ENCODE data around the gene MRLN.
"Not testable (repeated sequence)": the region's sequence is repeated elsewhere in the genome, so short reads cannot be mapped to it uniquely, and the experiment has no call there.

Gene MRLN

DNA sequence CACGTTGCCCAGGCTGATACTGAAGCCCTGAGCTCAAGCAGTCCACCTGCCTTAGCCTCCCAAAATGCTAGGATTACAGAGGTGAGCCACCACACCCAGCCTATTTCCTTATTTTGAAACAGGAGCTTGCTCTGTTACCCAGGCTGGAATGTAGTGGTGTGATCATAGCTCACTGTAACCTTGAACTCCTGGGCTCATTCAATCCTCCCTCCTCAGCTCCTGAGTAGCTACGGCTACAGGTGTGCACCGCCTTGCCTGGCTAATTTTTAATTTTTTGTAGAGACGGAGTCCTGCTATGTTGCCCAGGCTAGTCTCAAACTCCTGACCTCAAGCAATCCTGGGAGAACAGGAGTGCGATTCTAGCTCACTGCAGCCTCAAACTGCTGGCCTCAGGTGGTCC, 11.7 kb downstream of the MRLN start:
- Histone ChIP-seq H3K9me3 (ENCODE audit: control insufficient read depth, low read length) (no peaks in the 10 kb centered on the region), H3K9ac (ENCODE audit: low read length) (no peak overlapping the region), H3K27me3 (ENCODE audit: control insufficient read depth, insufficient read depth, low read length) (no peaks in the 10 kb centered on the region), H3K36me3 (ENCODE audit: control insufficient read depth, insufficient read depth, low read length) (no peaks in the 10 kb centered on the region), H3K4me1 (ENCODE audit: control insufficient read depth, insufficient read depth, low read length) (peaks cover 14% of the 10 kb centered on the region), H3K4me3 (ENCODE audit: low read length) (no peak overlapping the region)

DNA sequence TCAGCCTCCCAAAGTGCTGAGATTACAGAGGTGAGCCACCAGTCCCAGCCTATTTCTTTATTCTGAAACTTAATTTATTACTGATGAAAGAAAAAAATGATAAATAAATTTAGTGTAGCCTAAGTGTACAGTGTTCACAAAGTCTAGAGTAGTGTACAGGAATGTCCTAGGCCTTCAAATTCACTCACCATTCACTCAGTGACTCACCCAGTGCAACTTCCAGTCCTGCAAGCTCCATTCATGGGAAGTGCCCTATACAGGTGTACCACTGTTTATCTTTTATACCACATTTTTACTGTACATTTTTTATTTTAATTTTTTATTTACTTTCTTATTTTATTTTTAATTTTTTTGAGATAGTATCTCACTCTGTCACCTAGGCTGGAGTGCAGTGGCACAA, 12.2 kb downstream of the MRLN start:
- Histone ChIP-seq H3K9me3 (ENCODE audit: control insufficient read depth, low read length) (no peaks in the 10 kb centered on the region), H3K9ac (ENCODE audit: low read length) (no peak overlapping the region), H3K4me1 (ENCODE audit: control insufficient read depth, insufficient read depth, low read length) (peaks cover 14% of the 10 kb centered on the region)

DNA sequence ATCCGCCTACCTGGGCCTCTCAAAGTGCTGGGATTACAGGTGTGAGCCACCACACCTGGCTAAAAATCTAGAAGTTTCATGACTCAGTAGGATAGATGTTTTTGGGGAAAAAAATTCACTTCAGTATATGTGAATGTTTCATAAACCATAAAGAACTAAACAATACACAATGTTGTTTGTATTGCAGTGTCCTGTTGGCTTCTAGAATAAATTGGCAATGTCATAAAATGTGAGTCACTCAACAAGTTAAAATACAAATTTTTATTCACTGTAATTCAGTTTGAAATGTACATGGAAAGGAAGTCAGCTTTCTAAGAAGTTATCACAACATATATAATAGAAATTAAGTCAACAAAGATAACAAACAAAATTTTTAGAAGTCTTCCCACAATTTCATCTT, 16.5 kb downstream of the MRLN start:
- no peaks in the 10 kb centered on the region for H3K36me3 ChIP-seq (ENCODE audit: control insufficient read depth, insufficient read depth, low read length)
- H3K9me3 ChIP-seq (ENCODE audit: control insufficient read depth, low read length): no peaks in the 10 kb centered on the region
- no peak overlapping the region for H3K4me3 ChIP-seq (ENCODE audit: low read length)
- H3K4me1 ChIP-seq (ENCODE audit: control insufficient read depth, insufficient read depth, low read length): peaks cover 18% of the 10 kb centered on the region
- H3K27me3 ChIP-seq (ENCODE audit: control insufficient read depth, insufficient read depth, low read length): no peaks in the 10 kb centered on the region
- no peak overlapping the region for H3K9ac ChIP-seq (ENCODE audit: low read length)

More for the DNA sequence above, 12.2 kb downstream of the MRLN start:
- no peak overlapping the region for H3K4me3 ChIP-seq (ENCODE audit: low read length)
- H3K36me3 ChIP-seq (ENCODE audit: control insufficient read depth, insufficient read depth, low read length): no peaks in the 10 kb centered on the region
- H3K27me3 ChIP-seq (ENCODE audit: control insufficient read depth, insufficient read depth, low read length): no peaks in the 10 kb centered on the region

DNA sequence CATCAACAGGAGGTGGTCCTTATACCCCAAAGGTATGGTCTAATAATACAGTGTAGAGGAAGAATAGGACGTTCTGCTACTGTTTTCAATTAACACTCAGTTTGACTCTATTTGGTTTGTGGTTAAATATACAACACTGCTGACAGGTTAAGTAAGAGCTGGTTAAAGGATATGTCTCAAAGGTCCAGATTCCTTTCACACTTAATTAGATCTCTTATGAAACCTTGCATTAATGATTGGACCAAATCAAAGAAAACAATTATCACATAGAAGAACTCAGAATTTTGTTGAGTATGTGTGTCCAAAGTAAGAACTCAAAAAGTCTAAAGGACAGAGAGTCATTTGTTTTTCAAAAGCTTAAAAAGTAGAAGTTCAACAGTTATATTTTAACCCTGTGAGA, 18.0 kb downstream of the MRLN start:
- H3K9ac ChIP-seq (ENCODE audit: low read length): no peak overlapping the region
- no peaks in the 10 kb centered on the region for H3K27me3 ChIP-seq (ENCODE audit: control insufficient read depth, insufficient read depth, low read length)
- no peaks in the 10 kb centered on the region for H3K36me3 ChIP-seq (ENCODE audit: control insufficient read depth, insufficient read depth, low read length)
- no peaks in the 10 kb centered on the region for H3K9me3 ChIP-seq (ENCODE audit: control insufficient read depth, low read length)
- H3K4me1 ChIP-seq (ENCODE audit: control insufficient read depth, insufficient read depth, low read length): peaks cover 14% of the 10 kb centered on the region
- H3K4me3 ChIP-seq (ENCODE audit: low read length): no peak overlapping the region

DNA sequence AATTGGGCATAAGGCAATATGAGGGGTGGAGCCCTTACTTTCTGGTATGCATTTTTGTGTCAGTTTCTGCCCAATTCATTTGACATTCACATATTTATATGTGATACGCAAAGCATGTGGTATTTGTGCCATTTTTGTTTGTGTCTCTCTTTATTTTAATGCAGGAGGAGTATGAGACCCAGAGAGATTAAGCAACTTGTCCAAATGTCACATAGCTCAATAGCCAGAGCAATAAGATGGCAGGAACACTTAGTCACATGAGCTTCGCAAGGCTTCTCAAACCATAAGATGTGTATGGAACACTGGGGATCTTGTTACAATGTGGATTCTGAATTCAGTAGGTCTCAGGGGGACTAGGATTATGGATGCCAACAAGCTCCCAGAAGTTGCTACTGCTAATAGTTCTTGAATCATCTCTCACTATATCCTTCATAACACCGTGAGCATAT, 19.2 kb downstream of the MRLN start:
- no peak overlapping the region for H3K4me3 ChIP-seq (ENCODE audit: low read length)
- H3K27me3 ChIP-seq (ENCODE audit: control insufficient read depth, insufficient read depth, low read length): no peaks in the 10 kb centered on the region
- peaks cover 14% of the 10 kb centered on the region for H3K4me1 ChIP-seq (ENCODE audit: control insufficient read depth, insufficient read depth, low read length)
- H3K36me3 ChIP-seq (ENCODE audit: control insufficient read depth, insufficient read depth, low read length): no peaks in the 10 kb centered on the region
- H3K9ac ChIP-seq (ENCODE audit: low read length): no peak overlapping the region
- H3K9me3 ChIP-seq (ENCODE audit: control insufficient read depth, low read length): no peaks in the 10 kb centered on the region

DNA sequence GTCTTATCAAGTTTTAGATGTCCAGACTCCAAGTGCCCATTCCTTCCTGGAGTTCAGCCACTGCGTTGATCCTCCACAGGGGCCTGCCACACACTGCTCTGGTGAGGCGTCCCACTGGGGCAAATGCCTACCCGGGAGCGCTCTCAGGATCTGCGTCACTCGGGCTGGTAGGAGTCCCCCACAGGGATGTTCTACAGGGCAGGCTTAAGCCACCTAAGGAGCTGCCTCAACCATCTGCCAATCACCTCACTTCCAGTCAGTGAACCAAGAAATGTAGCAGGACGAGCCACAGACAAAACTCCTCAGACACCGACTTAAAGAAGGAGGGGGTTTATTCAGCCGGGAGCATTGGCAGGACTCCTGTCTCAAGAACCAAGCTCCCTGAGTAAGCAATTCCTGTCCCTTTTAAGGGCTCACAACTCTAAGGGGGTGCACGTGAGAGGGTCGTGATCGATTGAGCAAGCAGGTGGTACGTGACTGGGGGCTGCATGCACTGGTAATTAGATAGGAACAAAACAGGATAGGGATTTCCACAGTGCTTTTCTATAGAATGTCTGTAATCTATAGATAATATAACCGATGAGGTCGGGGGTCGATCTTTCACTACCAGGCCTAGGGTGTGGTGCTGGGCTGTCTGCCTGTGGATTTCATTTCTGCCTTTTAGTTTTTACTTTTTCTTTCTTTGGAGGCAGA, 19.8 kb downstream of the MRLN start:
- H3K9ac ChIP-seq (ENCODE audit: low read length); H3K36me3 ChIP-seq (ENCODE audit: control insufficient read depth, insufficient read depth, low read length); H3K27me3 ChIP-seq (ENCODE audit: control insufficient read depth, insufficient read depth, low read length); H3K9me3 ChIP-seq (ENCODE audit: control insufficient read depth, low read length); H3K4me3 ChIP-seq (ENCODE audit: low read length): not testable (repeated sequence)
- H3K4me1 ChIP-seq (ENCODE audit: control insufficient read depth, insufficient read depth, low read length): peaks cover 14% of the 10 kb centered on the region

DNA sequence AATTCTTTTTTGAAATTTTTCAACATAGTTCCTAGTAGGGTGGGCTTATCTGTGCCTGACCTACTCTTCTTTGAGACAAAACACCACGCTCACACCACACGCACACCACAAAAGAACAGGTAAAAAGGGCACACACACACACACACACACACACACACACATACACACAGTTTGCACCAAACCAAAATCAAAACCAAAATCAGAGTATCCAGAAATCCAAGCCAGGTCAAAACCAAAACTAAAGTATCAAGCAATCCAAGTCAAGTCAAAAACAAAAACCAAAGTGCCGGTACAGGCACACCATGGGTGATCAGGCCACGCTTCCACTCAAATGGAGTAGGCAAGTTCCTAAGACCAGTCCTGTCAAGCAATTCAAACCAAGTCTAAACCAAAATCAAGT, 20.4 kb downstream of the MRLN start:
- not testable (repeated sequence) for H3K4me1 ChIP-seq (ENCODE audit: control insufficient read depth, insufficient read depth, low read length); H3K4me3 ChIP-seq (ENCODE audit: low read length); H3K36me3 ChIP-seq (ENCODE audit: control insufficient read depth, insufficient read depth, low read length); H3K9me3 ChIP-seq (ENCODE audit: control insufficient read depth, low read length); H3K27me3 ChIP-seq (ENCODE audit: control insufficient read depth, insufficient read depth, low read length); H3K9ac ChIP-seq (ENCODE audit: low read length)

DNA sequence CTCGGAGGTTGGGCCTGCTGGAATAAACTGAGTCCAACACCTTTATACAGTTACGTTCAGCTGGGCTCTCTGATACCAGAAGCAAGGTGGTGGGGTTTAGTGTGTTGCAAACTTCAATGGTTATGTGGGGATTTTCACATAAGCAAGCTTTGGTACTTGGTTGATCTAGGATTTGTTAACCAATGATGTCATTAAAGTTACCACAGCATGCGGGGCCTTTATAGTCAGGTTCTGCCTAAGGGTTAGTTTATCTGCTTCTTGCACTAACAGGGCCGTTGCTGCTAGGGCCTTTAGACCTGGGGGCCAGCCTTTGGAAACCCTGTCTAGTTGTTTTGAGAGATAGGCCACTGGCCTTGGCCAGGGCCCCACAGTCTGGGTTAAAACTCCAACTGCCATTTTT, 24.1 kb downstream of the MRLN start:
- H3K9me3 ChIP-seq (ENCODE audit: control insufficient read depth, low read length); H3K9ac ChIP-seq (ENCODE audit: low read length); H3K36me3 ChIP-seq (ENCODE audit: control insufficient read depth, insufficient read depth, low read length); H3K27me3 ChIP-seq (ENCODE audit: control insufficient read depth, insufficient read depth, low read length); H3K4me3 ChIP-seq (ENCODE audit: low read length): not testable (repeated sequence)
- peaks cover 23% of the 10 kb centered on the region for H3K4me1 ChIP-seq (ENCODE audit: control insufficient read depth, insufficient read depth, low read length)

DNA sequence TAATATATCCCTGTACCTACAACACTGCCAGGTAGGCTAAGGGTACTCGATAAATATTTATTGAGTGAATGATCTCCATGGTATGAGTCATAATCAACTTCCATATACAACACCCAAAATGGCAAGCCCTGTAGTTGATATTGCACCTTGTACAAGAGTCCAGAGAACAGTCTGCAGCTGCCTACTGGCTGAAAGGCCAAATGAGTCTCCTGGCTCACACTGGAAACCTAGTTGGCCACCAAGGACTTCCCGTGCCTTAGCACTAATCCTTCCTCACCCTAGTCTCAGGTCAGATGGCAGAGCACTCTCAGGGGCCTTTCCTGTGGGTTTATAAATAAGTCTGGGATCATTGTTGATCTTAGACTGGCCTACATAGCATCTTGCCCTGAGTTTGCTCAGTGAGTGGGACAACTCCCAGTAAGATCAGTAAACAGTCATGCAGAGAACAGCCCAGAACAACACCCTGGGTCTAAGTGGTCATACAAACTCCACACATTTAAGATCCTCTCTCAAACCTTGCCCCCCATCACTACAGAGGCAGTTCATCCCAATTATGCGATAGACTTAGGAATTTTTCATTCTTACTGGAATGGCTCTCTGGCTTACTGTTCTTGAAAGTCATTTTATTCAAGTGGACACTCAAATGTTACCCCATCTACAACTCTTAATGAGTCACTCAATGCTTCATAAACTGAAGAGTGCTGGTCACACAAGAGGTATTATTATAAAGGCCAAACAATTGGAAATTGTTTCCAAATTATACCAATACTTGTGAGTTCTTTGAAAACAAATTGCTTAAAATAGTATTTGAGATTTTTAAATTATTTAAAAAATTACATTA, 28.9 kb downstream of the MRLN start:
- H3K9ac ChIP-seq (ENCODE audit: low read length): peak overlapping the region; percentile 19
- peak overlapping the region; percentile 1 for H3K4me3 ChIP-seq (ENCODE audit: low read length)

DNA sequence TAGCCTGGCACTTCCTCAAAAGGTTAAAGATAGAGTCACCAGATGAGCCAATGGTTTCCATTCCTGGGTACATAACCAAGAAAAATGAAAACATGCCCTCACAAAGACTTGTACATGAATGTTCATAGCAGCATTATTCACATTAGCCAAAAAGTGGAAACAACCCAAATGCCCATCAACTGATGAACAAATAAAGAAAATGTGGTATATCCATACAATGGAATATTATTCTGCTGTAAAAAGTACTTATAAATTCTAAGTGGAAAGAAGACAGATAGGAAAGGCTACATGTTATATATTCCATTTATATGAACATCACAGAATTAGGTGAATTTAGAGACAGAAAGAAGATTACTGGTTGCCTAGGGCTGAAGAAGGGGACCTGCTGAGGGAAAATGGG, 32.9 kb downstream of the MRLN start:
- no peak overlapping the region for H3K9ac ChIP-seq (ENCODE audit: low read length)
- H3K4me3 ChIP-seq (ENCODE audit: low read length): no peak overlapping the region
- no peaks in the 10 kb centered on the region for H3K36me3 ChIP-seq (ENCODE audit: control insufficient read depth, insufficient read depth, low read length)
- no peaks in the 10 kb centered on the region for H3K27me3 ChIP-seq (ENCODE audit: control insufficient read depth, insufficient read depth, low read length)
- peaks cover 12% of the 10 kb centered on the region for H3K4me1 ChIP-seq (ENCODE audit: control insufficient read depth, insufficient read depth, low read length)
- no peaks in the 10 kb centered on the region for H3K9me3 ChIP-seq (ENCODE audit: control insufficient read depth, low read length)

More for the DNA sequence above, 28.9 kb downstream of the MRLN start:
- H3K4me1 ChIP-seq (ENCODE audit: control insufficient read depth, insufficient read depth, low read length): peaks cover 31% of the 10 kb centered on the region
- H3K27me3 ChIP-seq (ENCODE audit: control insufficient read depth, insufficient read depth, low read length): no peaks in the 10 kb centered on the region
- H3K36me3 ChIP-seq (ENCODE audit: control insufficient read depth, insufficient read depth, low read length): no peaks in the 10 kb centered on the region
- no peaks in the 10 kb centered on the region for H3K9me3 ChIP-seq (ENCODE audit: control insufficient read depth, low read length)

DNA sequence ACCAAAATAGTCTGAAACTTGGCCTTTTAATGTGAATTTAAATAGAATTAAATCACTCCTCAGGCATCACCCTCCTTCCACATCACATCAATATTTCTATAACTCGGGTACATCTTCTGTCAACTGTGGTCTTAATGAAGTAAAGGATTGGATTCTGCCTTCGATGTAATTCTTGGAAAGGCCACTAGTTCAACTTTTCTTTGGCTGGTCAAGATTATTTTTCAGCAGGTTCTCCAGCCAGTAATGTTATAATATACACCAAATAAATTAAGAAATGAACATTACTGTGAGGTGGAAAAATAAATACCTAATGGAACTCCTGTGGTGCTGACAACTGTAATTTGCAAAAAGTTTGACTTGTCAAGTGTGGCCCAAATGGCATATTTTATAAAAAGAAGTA, 33.9 kb downstream of the MRLN start:
- no peak overlapping the region for H3K4me3 ChIP-seq (ENCODE audit: low read length)
- no peaks in the 10 kb centered on the region for H3K9me3 ChIP-seq (ENCODE audit: control insufficient read depth, low read length)
- H3K4me1 ChIP-seq (ENCODE audit: control insufficient read depth, insufficient read depth, low read length): peaks cover 10% of the 10 kb centered on the region
- no peak overlapping the region for H3K9ac ChIP-seq (ENCODE audit: low read length)
- H3K27me3 ChIP-seq (ENCODE audit: control insufficient read depth, insufficient read depth, low read length): no peaks in the 10 kb centered on the region
- H3K36me3 ChIP-seq (ENCODE audit: control insufficient read depth, insufficient read depth, low read length): no peaks in the 10 kb centered on the region

DNA sequence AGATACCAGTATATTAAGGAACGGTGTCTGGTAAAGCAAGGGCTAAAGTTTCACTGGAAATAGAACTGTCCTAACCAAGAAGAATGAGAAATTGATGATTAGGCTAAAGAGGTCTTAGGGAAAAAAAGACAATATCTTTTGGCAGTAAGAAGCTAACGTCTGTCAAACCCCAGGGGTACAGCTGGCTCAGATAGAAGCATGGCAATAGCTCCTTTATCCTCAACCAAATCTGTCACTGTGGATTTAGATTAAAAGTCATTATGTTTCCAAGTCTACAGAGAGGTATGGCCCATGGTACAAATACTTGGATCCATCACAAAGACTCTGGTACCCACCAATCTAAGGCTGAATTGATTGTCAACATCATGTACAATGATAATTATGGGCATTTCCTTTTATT, 35.0 kb downstream of the MRLN start:
- Histone ChIP-seq H3K9ac (ENCODE audit: low read length) (no peak overlapping the region), H3K4me3 (ENCODE audit: low read length) (no peak overlapping the region), H3K36me3 (ENCODE audit: control insufficient read depth, insufficient read depth, low read length) (no peaks in the 10 kb centered on the region), H3K9me3 (ENCODE audit: control insufficient read depth, low read length) (no peaks in the 10 kb centered on the region), H3K4me1 (ENCODE audit: control insufficient read depth, insufficient read depth, low read length) (peaks cover 6% of the 10 kb centered on the region), H3K27me3 (ENCODE audit: control insufficient read depth, insufficient read depth, low read length) (peaks cover 4% of the 10 kb centered on the region)
